GM21576 (cell line): ENCODE results near the gene VRK1.

Source experiments
- ATAC-seq: cut with Tn5 transposase; IDR thresholded peaks from one replicate; pipeline ENCODE4 v1.9.1; 2021; ENCODE audit warnings: mild to moderate bottlenecking, moderate library complexity; ENCODE audit not compliant: unreplicated experiment

Gene VRK1

GRCh38 chr14:96915478-96915877 is 118.3 kb downstream of the VRK1 start:
- ATAC-seq: no peak

DNA sequence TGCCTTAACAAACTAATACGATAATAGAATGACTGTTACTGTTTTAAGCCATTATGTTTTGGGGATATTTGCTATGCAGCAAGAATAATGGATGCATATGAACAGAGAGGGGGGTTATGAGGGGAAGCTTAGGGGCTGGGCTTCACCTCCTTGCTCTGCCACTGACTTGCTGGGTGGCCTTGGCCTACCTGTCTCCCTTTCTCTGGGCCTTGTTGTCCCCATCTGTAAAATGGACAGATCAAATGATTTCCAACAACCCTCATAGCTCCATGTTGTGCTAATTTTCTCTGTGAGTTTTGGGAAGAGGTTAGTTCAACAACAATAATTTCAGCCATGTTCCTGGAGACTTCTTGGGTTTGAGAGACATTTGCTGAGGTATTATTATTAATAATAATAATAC is 119.6 kb downstream of the VRK1 start:
- no peak for ATAC-seq

DNA sequence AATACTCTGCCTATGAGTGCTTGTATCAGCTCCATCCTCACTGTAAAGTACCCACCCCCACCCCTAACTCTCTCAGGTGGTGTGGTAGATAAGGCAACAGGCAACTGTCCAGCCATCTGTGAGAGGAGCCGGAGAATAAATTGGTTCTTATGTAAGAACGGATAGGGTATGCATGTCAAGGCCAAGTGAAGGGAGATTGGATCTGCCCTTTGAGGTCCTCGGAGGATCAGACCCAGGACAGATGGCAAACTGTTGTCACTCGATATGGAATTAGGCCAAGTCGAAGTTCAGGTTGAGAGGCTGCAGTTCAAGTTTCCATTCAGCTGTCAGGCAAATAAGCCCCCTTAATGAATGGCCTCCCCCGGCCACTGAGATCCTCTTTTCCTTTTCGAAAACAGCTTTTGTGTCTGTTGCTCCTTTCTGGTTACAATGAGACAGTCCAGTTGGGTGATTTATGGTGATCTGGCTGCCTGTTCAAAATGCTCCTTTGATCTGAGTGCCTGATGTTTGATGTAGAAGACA is 120.3 kb downstream of the VRK1 start:
- ATAC-seq: no peak

DNA sequence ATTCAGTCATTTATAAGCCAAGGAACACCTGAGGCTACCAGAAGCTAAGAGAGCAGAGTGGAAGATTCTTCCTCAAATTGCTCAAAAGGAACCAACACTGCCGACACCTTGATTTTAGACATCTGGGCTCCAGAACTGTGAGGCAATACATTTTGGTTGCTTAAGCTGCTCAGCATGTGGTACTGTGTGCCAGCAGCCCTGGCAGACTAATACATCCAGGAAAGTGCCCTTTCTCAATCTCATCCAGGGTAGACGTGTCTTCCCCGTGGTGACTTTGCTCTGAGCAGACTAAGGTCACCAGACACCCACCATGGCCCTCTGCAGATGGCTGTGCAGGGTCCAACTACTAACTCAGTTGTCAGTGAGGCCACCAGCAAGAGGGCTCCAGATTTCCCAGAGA is 122.8 kb downstream of the VRK1 start:
- no peak for ATAC-seq

- no peak for ATAC-seq
Measured at GRCh38 chr14:96920820-96921219, 123.6 kb downstream of the VRK1 start.

DNA sequence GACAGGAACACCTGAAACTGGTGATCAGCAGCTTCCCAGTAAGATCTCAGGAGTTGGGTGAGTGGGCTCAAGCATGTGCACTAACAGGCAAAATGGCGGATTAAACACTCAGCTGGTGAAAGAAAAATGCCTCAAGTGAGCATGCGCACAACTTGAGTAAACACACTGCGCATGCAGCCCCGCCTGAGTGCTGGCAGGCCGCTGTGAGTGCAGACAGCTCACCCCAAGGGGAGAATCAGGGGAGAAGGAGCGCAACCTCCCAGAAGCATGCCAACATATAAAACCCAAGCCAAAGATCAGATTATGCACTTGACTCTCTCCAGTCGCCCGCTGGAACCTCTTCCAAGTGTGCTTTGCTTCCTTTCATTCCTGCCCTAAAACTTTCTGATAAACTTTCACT is 125.8 kb downstream of the VRK1 start:
- no peak for ATAC-seq

DNA sequence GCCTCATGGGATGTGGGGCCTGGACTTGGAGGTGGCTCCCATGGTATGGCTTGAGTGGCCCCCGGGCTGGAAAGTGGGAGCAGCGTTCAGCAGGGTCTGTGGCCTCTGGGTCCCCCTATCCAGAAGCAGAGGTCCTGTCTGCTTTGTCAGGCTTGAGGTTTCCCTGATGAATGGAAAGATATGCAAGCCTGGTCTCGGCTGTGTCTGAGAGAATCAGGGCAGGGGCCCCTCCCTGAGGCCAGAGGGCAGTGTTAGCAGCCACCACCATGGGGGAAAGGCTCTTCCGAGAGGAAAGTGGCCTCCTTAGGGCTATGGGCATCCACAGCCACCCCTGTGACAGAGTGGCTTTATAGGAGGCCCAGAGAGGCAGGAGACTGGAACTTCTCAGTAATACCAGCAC is 128.2 kb downstream of the VRK1 start:
- ATAC-seq: no peak

DNA sequence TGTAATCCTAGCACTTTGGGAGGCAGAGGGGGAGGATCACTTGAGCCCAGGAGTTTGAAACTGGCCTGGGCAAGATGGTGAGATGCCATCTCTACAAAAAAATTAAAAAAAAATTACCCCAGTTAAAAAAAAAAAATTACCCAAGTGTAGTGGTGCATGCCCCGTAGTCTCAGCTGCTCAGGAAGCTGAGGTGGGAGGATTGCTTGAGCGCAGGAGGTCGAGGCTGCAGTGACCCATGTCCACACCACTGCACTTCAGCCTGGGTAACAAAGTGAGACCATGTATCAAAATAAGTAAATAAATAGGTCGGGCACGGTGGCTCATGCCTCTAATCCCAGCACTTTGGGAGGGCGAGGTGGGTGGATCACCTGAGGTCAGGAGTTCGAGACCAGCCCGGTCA is 128.8 kb downstream of the VRK1 start:
- no peak for ATAC-seq

DNA sequence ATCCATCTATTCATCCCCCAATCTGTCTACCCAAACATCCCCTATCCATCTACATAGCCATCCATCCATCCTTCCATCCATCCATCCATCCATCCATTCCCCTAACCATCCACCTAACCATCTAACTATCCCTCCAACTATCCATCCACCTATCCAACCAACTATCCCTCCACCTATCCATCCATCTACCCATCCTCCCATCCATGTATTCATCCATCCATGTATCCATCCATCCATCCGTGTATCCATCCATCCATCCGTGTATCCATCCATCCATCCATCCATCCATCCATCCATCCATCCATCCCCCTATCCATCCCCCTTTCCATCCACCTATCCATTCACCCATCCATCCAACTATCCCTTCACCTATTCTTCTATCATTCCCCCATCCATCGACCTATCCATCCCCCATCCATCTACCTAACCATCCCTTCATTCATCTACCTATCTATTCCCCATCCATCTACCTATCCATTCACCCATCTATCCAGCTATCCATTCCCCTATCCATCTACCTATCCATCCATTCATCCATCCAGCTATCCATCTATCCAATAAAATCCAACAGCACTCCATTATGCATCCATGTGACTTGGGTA is 131.7 kb downstream of the VRK1 start:
- no peak for ATAC-seq

DNA sequence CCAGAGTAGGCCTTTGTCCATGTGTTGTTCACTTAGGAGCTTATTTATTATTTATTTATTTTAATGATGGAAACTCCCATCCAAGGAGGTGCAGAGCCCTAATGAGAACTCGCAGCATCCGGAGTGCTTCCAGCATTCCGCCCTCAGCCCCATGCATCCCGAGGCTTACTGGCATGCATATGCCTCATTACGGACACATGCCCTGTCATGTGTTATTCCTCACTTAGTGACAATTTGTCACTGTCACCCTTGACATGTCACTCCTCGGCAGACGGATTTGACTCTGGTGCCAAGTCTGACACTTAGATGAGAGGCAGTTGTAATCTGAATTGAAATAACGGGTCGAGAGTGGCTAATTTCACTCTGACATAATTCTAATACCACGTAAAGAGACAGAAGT is 132.8 kb downstream of the VRK1 start:
- no peak for ATAC-seq

DNA sequence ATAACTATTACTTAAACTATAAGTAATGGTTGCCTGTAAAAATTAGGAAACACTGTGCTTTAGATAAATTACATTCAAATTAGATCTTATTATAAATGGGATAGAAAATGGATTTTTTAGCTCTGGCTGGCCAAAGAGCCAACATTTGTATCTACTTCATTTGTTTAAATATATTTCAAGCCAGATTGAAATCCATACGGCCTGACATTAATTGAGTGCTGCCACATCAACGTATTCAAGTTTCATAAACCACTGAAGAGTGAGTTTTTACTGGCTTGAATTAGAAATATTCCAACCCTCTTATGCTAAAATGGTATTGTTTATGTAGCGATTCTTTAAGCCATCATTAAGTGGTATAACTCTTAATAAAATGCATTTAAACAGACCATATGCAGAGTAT is 133.3 kb downstream of the VRK1 start:
- ATAC-seq: no peak
